Caco-2 (cell line): Measurements from ENCODE around the gene DLGAP4. TPM values are rescaled to one million over a fixed set of nuclear protein-coding genes. Genes with fewer than 3 reads are reported as not detected.

Experiments used
- BruUV-seq: library from RNA; stranded (reverse); fragments of 400-500 nt; replicated peaks from 2 replicates; lab custom pipeline; 2021; lab: Mats Ljungman, UMichigan
- CTCF ChIA-PET: fragments of 300-600 bp; sonication (Branson Sonifier 250); formaldehyde crosslinking; loops from one replicate; lab custom pipeline; 2022; ENCODE audit warnings: antibody characterized with exemption; lab: Charles Lee
- POLR2A ChIA-PET: fragments of 300-600 bp; sonication (Branson Sonifier 250); formaldehyde crosslinking; loops from one replicate; lab custom pipeline; 2022; ENCODE audit warnings: antibody characterized with exemption; lab: Charles Lee
- DNase-seq, 2 experiments: peaks; one replicate each; pipeline versions ENCODE4 v3.0.0 to v3.0.0-alpha.2; 2020 to 2022
- H3K27me3 ChIP-seq: replicated peaks from 2 replicates; pipeline ENCODE4 v1.6.0; 2011; ENCODE audit warnings: low read length; ENCODE audit not compliant: control insufficient read depth, insufficient read depth
- H3K36me3 ChIP-seq: 2 replicates; pipeline ENCODE4 v1.5.1; 2011; ENCODE audit warnings: low read length; ENCODE audit not compliant: control insufficient read depth, insufficient read depth
- H3K4me1 ChIP-seq: fragments of 250-450 bp; sonication (Bioruptor Pico); 2 replicates; pipeline ENCODE4 v1.5.1; 2020; ENCODE audit warnings: mild to moderate bottlenecking
- H3K4me3 ChIP-seq: 2 replicates; pipeline ENCODE4 v1.5.1; 2011; ENCODE audit warnings: low read depth, mild to moderate bottlenecking, control low read depth, low read length
- H3K9me3 ChIP-seq: fragments of 250-450 bp; sonication (Bioruptor Pico); 2 replicates; pipeline ENCODE4 v1.5.1; 2020; ENCODE audit warnings: mild to moderate bottlenecking, moderate library complexity
- H3K27ac Mint-ChIP-seq: one replicate; pipeline ENCODE4 v1.8.0; 2022; ENCODE audit warnings: mixed read lengths; ENCODE audit not compliant: unreplicated experiment
- H3K27me3 Mint-ChIP-seq: one replicate; pipeline ENCODE4 v1.8.0; 2022; ENCODE audit warnings: mixed read lengths; ENCODE audit not compliant: insufficient read depth, unreplicated experiment
- H3K36me3 Mint-ChIP-seq: one replicate; pipeline ENCODE4 v1.8.0; 2022; ENCODE audit warnings: mild to moderate bottlenecking, mixed read lengths; ENCODE audit not compliant: insufficient read depth, unreplicated experiment
- H3K4me1 Mint-ChIP-seq: one replicate; pipeline ENCODE4 v1.8.0; 2022; ENCODE audit warnings: low read depth, mixed read lengths; ENCODE audit not compliant: unreplicated experiment
- H3K4me3 Mint-ChIP-seq: one replicate; pipeline ENCODE4 v1.8.0; 2022; ENCODE audit warnings: mild to moderate bottlenecking, moderate library complexity, mixed read lengths; ENCODE audit not compliant: unreplicated experiment
- H3K9me3 Mint-ChIP-seq: one replicate; pipeline ENCODE4 v1.8.0; 2022; ENCODE audit warnings: mixed read lengths; ENCODE audit not compliant: unreplicated experiment
- CTCF ChIP-seq, 2 experiments: fragments of 200-600 bp in 1 of 2; IDR thresholded peaks; 1 replicate in 1 of 2; 2 replicates in 1 of 2; pipeline versions ENCODE4 v1.5.1 to v1.8.0; 2011 to 2022; ENCODE audit warnings: antibody characterized with exemption in 1 of 2, control low read depth in 1 of 2, inconsistent platforms in 1 of 2, low read depth in 1 of 2, low read length in 1 of 2, mild to moderate bottlenecking in 1 of 2, moderate library complexity in 1 of 2; ENCODE audit not compliant: insufficient read depth in 1 of 2, severe bottlenecking in 1 of 2, unreplicated experiment in 1 of 2
- intact Hi-C: fragments of 100-400 bp; cut with micrococcal nuclease; formaldehyde crosslinking; loops from one replicate; pipeline ENCODE4 v1.10.0; 2022; ENCODE audit not compliant: unreplicated experiment
- total RNA-seq: library from RNA; stranded (reverse); gene quantifications from 2 replicates; pipeline ENCODE4 v1.2.3, GENCODE V29; 2022

Gene DLGAP4
- total RNA-seq, 1 experiment from 2014 or later, result 122 TPM

GRCh38 chr20:36462440-36463211 is 156.5 kb downstream of the DLGAP4 start:
- H3K4me1 Mint-ChIP-seq, result peaks cover 43% of the 10 kb centered on the region
- DNase-seq, result no peak

GRCh38 chr20:36463212-36464061 is 157.3 kb downstream of the DLGAP4 start:
- BruUV-seq, result TSS peak; percentile 56
- ChIA-PET POLR2A (interaction anchor here (1.0 kb wide), 1 partner anchor 10 kb away, joined by 3 read pairs; no protein-coding TSS in a partner anchor), CTCF (interaction anchor here (1.2 kb wide), 1 partner anchor 77 kb away, joined by 4 read pairs; no protein-coding TSS in a partner anchor)
- H3K4me3 Mint-ChIP-seq, result peak overlapping the region; percentile 98
- peaks cover 50% of the 10 kb centered on the region for H3K4me1 Mint-ChIP-seq
- H3K27me3 ChIP-seq, result no peaks in the 10 kb centered on the region
- peaks cover 69% of the 10 kb centered on the region for H3K4me1 ChIP-seq
- no peak for DNase-seq
- TF ChIP-seq CTCF (IDR thresholded peaks at IDR 0.05; ENCODE audit: insufficient read depth in 1 of 2, low read depth in 1 of 2, low read length in 1 of 2, severe bottlenecking in 1 of 2, unreplicated experiment in 1 of 2), result no peak
- no peaks in the 10 kb centered on the region for H3K9me3 Mint-ChIP-seq
- H3K4me3 ChIP-seq, result peak overlapping the region; percentile 61
- no peaks in the 10 kb centered on the region for H3K27me3 Mint-ChIP-seq
- no peak overlapping the region for H3K27ac Mint-ChIP-seq
- H3K9me3 ChIP-seq, result no peaks in the 10 kb centered on the region
- peaks cover 49% of the 10 kb centered on the region for H3K36me3 Mint-ChIP-seq
- intact Hi-C loops, result no loop called here
- H3K36me3 ChIP-seq, result no peaks in the 10 kb centered on the region; the same call in 1 of the 2 replicates

More at GRCh38 chr20:36462440-36463211, 156.5 kb downstream of the DLGAP4 start:
- H3K4me3 Mint-ChIP-seq, result peak overlapping the region; percentile 98
- ChIA-PET POLR2A (interaction anchor here (0.6 to 0.7 kb wide), 2 partner anchors 571 to 721 kb away, joined by 3 to 6 read pairs; partner anchors contain the start of gene RBM39), CTCF (no interaction called here)
- BruUV-seq, result no TSS peak
- TF ChIP-seq CTCF (IDR thresholded peaks at IDR 0.05; ENCODE audit: insufficient read depth in 1 of 2, low read depth in 1 of 2, low read length in 1 of 2, severe bottlenecking in 1 of 2, unreplicated experiment in 1 of 2), result no peak
- H3K27me3 ChIP-seq, result no peaks in the 10 kb centered on the region
- no peaks in the 10 kb centered on the region for H3K9me3 Mint-ChIP-seq
- H3K36me3 Mint-ChIP-seq, result peaks cover 44% of the 10 kb centered on the region
- no peaks in the 10 kb centered on the region; the same call in 1 of the 2 replicates for H3K36me3 ChIP-seq
- H3K4me3 ChIP-seq, result peak overlapping the region; percentile 61
- H3K27ac Mint-ChIP-seq, result peak overlapping the region; percentile 86
- no peaks in the 10 kb centered on the region for H3K27me3 Mint-ChIP-seq
- no peaks in the 10 kb centered on the region for H3K9me3 ChIP-seq
- H3K4me1 ChIP-seq, result peaks cover 61% of the 10 kb centered on the region
- intact Hi-C loops, result no loop called here
